SK-N-SH (cell line): Measurements from ENCODE around the gene GFY. TPM values are rescaled to one million over a fixed set of nuclear protein-coding genes. Genes with fewer than 3 reads are reported as not detected.

ENCODE experiments used
- CTCF ChIA-PET: fragments of 300-600, 350-600 bp; formaldehyde crosslinking; extraction: SDS; loops from one replicate; lab custom pipeline; 2021; lab: Yijun Ruan, JAX
- POLR2A ChIA-PET: fragments of 350-600 bp; sonication (Branson Sonifier 250); formaldehyde crosslinking; extraction: SDS; loops from one replicate; lab custom pipeline; 2020; ENCODE audit warnings: antibody characterized with exemption, inconsistent platforms; lab: Yijun Ruan, JAX
- DNase-seq: peaks from one replicate; pipeline ENCODE4 v3.0.0; 2012
- H2AFZ ChIP-seq: fragments of 200-600 bp; sonication (generic); 2 replicates; pipeline ENCODE4 v1.8.1; 2016; ENCODE audit warnings: antibody characterized with exemption, mild to moderate bottlenecking, low read depth
- H3F3A ChIP-seq: fragments of 200-600 bp; sonication (generic); replicated peaks from 2 replicates; pipeline ENCODE3; 2016; ENCODE audit warnings: antibody characterized with exemption, mild to moderate bottlenecking; ENCODE audit not compliant: insufficient read depth
- H3K27ac ChIP-seq, 2 experiments: fragments of 200-500 bp in 1 of 2; fragments of 200-600 bp in 1 of 2; sonication (Bioruptor generic) in 1 of 2; sonication (generic), shearing (Covaris generic) in 1 of 2; 2 replicates each; pipeline versions ENCODE4 v1.5.1 to v1.6.1; 2014 to 2016; ENCODE audit warnings: low read depth in 2 of 2, inconsistent platforms in 1 of 2, low read length in 1 of 2, mild to moderate bottlenecking in 1 of 2, mixed read lengths in 1 of 2
- H3K27me3 ChIP-seq: fragments of 200-600 bp; sonication (generic), shearing (Covaris generic); 2 replicates; pipeline ENCODE4 v1.6.1; 2016; ENCODE audit warnings: mixed run types; ENCODE audit not compliant: insufficient read depth
- H3K36me3 ChIP-seq, 2 experiments: fragments of 200-500 bp in 1 of 2; fragments of 200-600 bp in 1 of 2; sonication (Bioruptor generic) in 1 of 2; sonication (generic) in 1 of 2; replicated peaks in 1 of 2; 2 replicates each; pipeline versions ENCODE3 to v1.5.1; 2014 to 2016; ENCODE audit warnings: low read length in 1 of 2, mild to moderate bottlenecking in 1 of 2; ENCODE audit not compliant: insufficient read depth in 2 of 2, control insufficient read depth in 1 of 2
- H3K4me1 ChIP-seq, 2 experiments: fragments of 200-500 bp in 1 of 2; fragments of 200-600 bp in 1 of 2; sonication (Bioruptor generic) in 1 of 2; sonication (generic), shearing (Covaris generic) in 1 of 2; 2 replicates each; pipeline versions ENCODE4 v1.5.1 to v1.6.1; 2014 to 2016; ENCODE audit warnings: low read depth in 1 of 2, low read length in 1 of 2, mixed run types in 1 of 2; ENCODE audit not compliant: insufficient read depth in 2 of 2, control insufficient read depth in 1 of 2
- H3K4me2 ChIP-seq: fragments of 200-600 bp; sonication (generic), shearing (Covaris generic); 2 replicates; pipeline ENCODE4 v1.6.1; 2017; ENCODE audit warnings: mixed run types
- H3K4me3 ChIP-seq, 2 experiments: fragments of 200-500 bp in 1 of 2; fragments of 200-600 bp in 1 of 2; sonication (Bioruptor generic) in 1 of 2; sonication (generic), shearing (Covaris generic) in 1 of 2; 2 replicates each; pipeline versions ENCODE4 v1.5.1 to v1.8.1; 2014 to 2016; ENCODE audit warnings: low read depth in 2 of 2, inconsistent platforms in 1 of 2, low read length in 1 of 2, mild to moderate bottlenecking in 1 of 2, mixed read lengths in 1 of 2, moderate library complexity in 1 of 2
- H3K79me2 ChIP-seq: fragments of 200-600 bp; sonication (generic); 2 replicates; pipeline ENCODE4 v1.8.1; 2017; ENCODE audit warnings: mild to moderate bottlenecking; ENCODE audit not compliant: insufficient read depth
- H3K9ac ChIP-seq: fragments of 200-600 bp; sonication (generic); 2 replicates; pipeline ENCODE4 v1.6.1; 2017; ENCODE audit warnings: mixed run types
- H3K9me2 ChIP-seq: fragments of 200-600 bp; sonication (generic); 2 replicates; pipeline ENCODE4 v1.6.1; 2017; ENCODE audit warnings: mixed run types
- H3K9me3 ChIP-seq: fragments of 200-600 bp; sonication (generic); 2 replicates; pipeline ENCODE4 v1.6.1; 2017; ENCODE audit warnings: mixed run types, mild to moderate bottlenecking, moderate library complexity
- H4K20me1 ChIP-seq: fragments of 200-600 bp; sonication (generic); 2 replicates; pipeline ENCODE4 v1.6.1; 2017; ENCODE audit warnings: mild to moderate bottlenecking, mixed run types; ENCODE audit not compliant: insufficient read depth
- CHD2 ChIP-seq: fragments of 150-350 bp; IDR thresholded peaks from 2 replicates; pipeline ENCODE4 v1.6.1; 2018; ENCODE audit warnings: low read length; ENCODE audit not compliant: partially characterized antibody
- ELF1 ChIP-seq: IDR thresholded peaks from 2 replicates; pipeline ENCODE4 v1.4.0; 2012
- EP300 ChIP-seq, 2 experiments: IDR thresholded peaks; 2 replicates each; pipeline versions ENCODE4 v1.4.0 to v1.6.1; 2012; ENCODE audit warnings: borderline replicate concordance in 1 of 2, low read depth in 1 of 2, low read length in 1 of 2
- FOXM1 ChIP-seq: IDR thresholded peaks from 2 replicates; pipeline ENCODE4 v1.4.0; 2012; ENCODE audit warnings: low read depth, mild to moderate bottlenecking
- GABPA ChIP-seq: IDR thresholded peaks from 2 replicates; pipeline ENCODE4 v1.4.0; 2012; ENCODE audit warnings: low read depth, mild to moderate bottlenecking
- RCOR1 ChIP-seq: fragments of 150-350 bp; IDR thresholded peaks from 2 replicates; pipeline ENCODE4 v1.6.1; 2017; ENCODE audit warnings: antibody characterized with exemption, low read length
- REST ChIP-seq: IDR thresholded peaks from 2 replicates; pipeline ENCODE4 v1.6.1; 2012; ENCODE audit warnings: mild to moderate bottlenecking, low read depth, low read length, moderate library complexity
- RFX5 ChIP-seq: IDR thresholded peaks from 2 replicates; pipeline ENCODE4 v1.6.1; 2012; ENCODE audit warnings: mild to moderate bottlenecking, improper control_type of control experiment, low read length
- RXRA ChIP-seq: IDR thresholded peaks from 2 replicates; pipeline ENCODE4 v1.4.0; 2012; ENCODE audit warnings: low read depth, mild to moderate bottlenecking, borderline replicate concordance
- SMC3 ChIP-seq: IDR thresholded peaks from 2 replicates; pipeline ENCODE4 v1.6.1; 2012; ENCODE audit warnings: low read depth, low read length, improper control_type of control experiment
- TAF1 ChIP-seq: IDR thresholded peaks from 2 replicates; pipeline ENCODE4 v1.6.1; 2012; ENCODE audit warnings: low read depth, mild to moderate bottlenecking, low read length, moderate library complexity, borderline replicate concordance
- TEAD4 ChIP-seq: IDR thresholded peaks from 2 replicates; pipeline ENCODE4 v1.4.0; 2012; ENCODE audit warnings: mild to moderate bottlenecking, borderline replicate concordance; ENCODE audit not compliant: insufficient read depth
- USF2 ChIP-seq: fragments of 150-350 bp; IDR thresholded peaks from 2 replicates; pipeline ENCODE4 v1.6.1; 2017; ENCODE audit warnings: antibody characterized with exemption, low read length, low read depth, borderline replicate concordance
- YY1 ChIP-seq: IDR thresholded peaks from 2 replicates; pipeline ENCODE4 v1.4.0; 2012; ENCODE audit warnings: low read depth, mild to moderate bottlenecking
- ZBTB33 ChIP-seq: IDR thresholded peaks from 2 replicates; pipeline ENCODE4 v1.4.0; 2012; ENCODE audit warnings: low read depth, borderline replicate concordance
- WGBS: methylation state at CpG from one replicate; pipeline ENCODE4 v1.1.6; 2017; ENCODE audit warnings: low lambda C conversion rate; 5-methylcytosine and 5-hydroxymethylcytosine counted together
- polyA plus RNA-seq, 3 experiments: library from polyadenylated mRNA; depleted of rRNA; stranded (reverse); fragments of >200 nt; gene quantifications; 2 replicates each; pipeline ENCODE4 v1.2.3, GENCODE V29; 2012
- TF ChIP-seq, protein P1 (sequence below): IDR thresholded peaks from 2 replicates; pipeline ENCODE4 v1.4.0; 2012; ENCODE audit warnings: low read depth
- TF ChIP-seq, protein P2 (sequence below): IDR thresholded peaks from 2 replicates; pipeline ENCODE4 v1.4.0; 2012; ENCODE audit warnings: low read depth, borderline replicate concordance

GFY gene
- polyA plus RNA-seq, 1 of the 3 experiments (the other 2 are of a cell fraction) = not detected

DNA sequence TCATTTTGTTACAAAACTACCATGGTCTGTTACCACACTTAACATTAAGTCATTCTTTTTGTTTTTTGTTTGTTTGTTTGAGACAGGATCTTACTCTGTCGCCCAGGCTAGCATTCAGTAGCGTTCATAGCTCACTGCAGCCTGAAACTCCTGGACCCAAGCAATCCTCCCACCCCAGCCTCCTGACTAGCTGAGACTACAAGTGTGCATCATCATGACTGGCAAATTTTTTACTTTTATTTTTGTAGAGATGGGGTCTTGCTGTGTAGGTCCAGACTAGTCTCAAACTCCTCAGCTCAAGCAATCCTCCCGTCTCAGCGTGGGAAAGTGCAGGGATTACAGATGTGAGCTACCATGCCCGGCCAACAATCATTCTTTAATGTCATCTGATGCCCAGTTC is 31.1 kb downstream of the GFY start (continued):
- TF ChIP-seq REST (no peak), ZBTB33 (no peak), TAF1 (no peak), RFX5 (no peak), TEAD4 (no peak), YY1 (no peak), ELF1 (no peak), SMC3 (no peak), RCOR1 (no peak)
- TF ChIP-seq, protein P1, sequence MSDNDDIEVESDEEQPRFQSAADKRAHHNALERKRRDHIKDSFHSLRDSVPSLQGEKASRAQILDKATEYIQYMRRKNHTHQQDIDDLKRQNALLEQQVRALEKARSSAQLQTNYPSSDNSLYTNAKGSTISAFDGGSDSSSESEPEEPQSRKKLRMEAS = no peak
- TF ChIP-seq, protein P2, sequence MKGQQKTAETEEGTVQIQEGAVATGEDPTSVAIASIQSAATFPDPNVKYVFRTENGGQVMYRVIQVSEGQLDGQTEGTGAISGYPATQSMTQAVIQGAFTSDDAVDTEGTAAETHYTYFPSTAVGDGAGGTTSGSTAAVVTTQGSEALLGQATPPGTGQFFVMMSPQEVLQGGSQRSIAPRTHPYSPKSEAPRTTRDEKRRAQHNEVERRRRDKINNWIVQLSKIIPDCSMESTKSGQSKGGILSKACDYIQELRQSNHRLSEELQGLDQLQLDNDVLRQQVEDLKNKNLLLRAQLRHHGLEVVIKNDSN = no peak

- no peak for DNase-seq
- no peak overlapping the region for H3K9ac ChIP-seq
- no peak overlapping the region; a peak in 1 of 4 replicates for H3K27ac ChIP-seq
- H2AFZ ChIP-seq = no peak overlapping the region
- WGBS = 98% methylated on average over 5 of the region's 5 CpGs
- no peaks in the 10 kb centered on the region for H4K20me1 ChIP-seq
- no peaks in the 10 kb centered on the region for H3K27me3 ChIP-seq
- peaks cover 0 to 8% of the 10 kb centered on the region in 2 experiments; a peak in 1 of 4 replicates for H3K4me1 ChIP-seq
- peaks cover 23% of the 10 kb centered on the region for H3K79me2 ChIP-seq
- ChIA-PET CTCF (interaction anchor here (0.9 to 2.8 kb wide), 2 partner anchors 15 to 18 kb away, joined by 4 to 7 read pairs; no protein-coding TSS in a partner anchor), POLR2A (no interaction called here)
- no peaks in the 10 kb centered on the region for H3K36me3 ChIP-seq
- no peak overlapping the region for H3K4me2 ChIP-seq
- H3K9me3 ChIP-seq = no peaks in the 10 kb centered on the region
- no peak overlapping the region for H3K4me3 ChIP-seq
- no peaks in the 10 kb centered on the region for H3K9me2 ChIP-seq
- H3F3A ChIP-seq = peaks cover 11% of the 10 kb centered on the region
- TF ChIP-seq ZBTB33 (no peak), FOXM1 (no peak), ELF1 (no peak), RXRA (no peak), REST (no peak), EP300 (IDR thresholded peaks at IDR 0.05; ENCODE audit: borderline replicate concordance in 1 of 2, low read depth in 1 of 2, low read length in 1 of 2) (no peak), GABPA (no peak), CHD2 (no peak), YY1 (no peak), USF2 (no peak), RCOR1 (no peak)
Measured at GRCh38 chr19:49458567-49458903, 33.3 kb downstream of the GFY start.
